Natural killer cell (primary cell): ENCODE measurements around the gene TMEM183A. TPM values are rescaled to one million over a fixed set of nuclear protein-coding genes. Genes with fewer than 3 reads are reported as not detected.

Experiments used
- ATAC-seq, 3 donors: fragments of 150-1000 bp in 2 of 3; fragments of 200-7000 bp in 1 of 3; cut with Tn5 transposase; 1 replicate in 1 of 3; 2 replicates in 2 of 3; pipeline ENCODE4 v1.10.0; 2021; ENCODE audit warnings: mild to moderate bottlenecking in 2 of 3, moderate library complexity in 2 of 3
- DNase-seq, 2 donors: peaks; one replicate each; pipeline versions ENCODE4 v3.0.0 to v3.0.0-alpha.2; 2013 to 2021; ENCODE audit warnings: mixed read lengths in 1 of 2
- H3K27ac ChIP-seq: one replicate; pipeline ENCODE4 v1.5.1; 2013; ENCODE audit warnings: mild to moderate bottlenecking, low read length
- H3K27me3 ChIP-seq: one replicate; pipeline ENCODE4 v1.6.1; 2013; ENCODE audit warnings: low read length; ENCODE audit not compliant: control insufficient read depth, insufficient read depth
- H3K36me3 ChIP-seq: one replicate; pipeline ENCODE4 v1.6.1; 2013; ENCODE audit warnings: low read length; ENCODE audit not compliant: control insufficient read depth, insufficient read depth
- H3K4me1 ChIP-seq: one replicate; pipeline ENCODE4 v1.6.1; 2013; ENCODE audit warnings: low read length; ENCODE audit not compliant: control insufficient read depth, insufficient read depth
- H3K4me3 ChIP-seq: one replicate; pipeline ENCODE4 v1.5.1; 2013; ENCODE audit warnings: low read length
- H3K9me3 ChIP-seq: one replicate; pipeline ENCODE4 v1.6.1; 2013; ENCODE audit warnings: low read length; ENCODE audit not compliant: control insufficient read depth, insufficient read depth
- H3K27ac Mint-ChIP-seq, 2 donors: one replicate each; pipeline ENCODE4 v1.8.0; 2022; ENCODE audit warnings: mild to moderate bottlenecking in 2 of 2, mixed read lengths in 2 of 2, moderate library complexity in 1 of 2
- H3K27me3 Mint-ChIP-seq, 2 donors: one replicate each; pipeline ENCODE4 v1.8.0; 2022; ENCODE audit warnings: low read depth in 2 of 2, mixed read lengths in 2 of 2
- H3K36me3 Mint-ChIP-seq: one replicate; pipeline ENCODE4 v1.8.0; 2022; ENCODE audit warnings: mixed read lengths
- H3K4me1 Mint-ChIP-seq, 2 donors: one replicate each; pipeline ENCODE4 v1.8.0; 2022; ENCODE audit warnings: mixed read lengths in 2 of 2
- H3K4me3 Mint-ChIP-seq: one replicate; pipeline ENCODE4 v1.8.0; 2022; ENCODE audit warnings: mild to moderate bottlenecking, moderate library complexity, mixed read lengths
- H3K9me3 Mint-ChIP-seq, 2 donors: one replicate each; pipeline ENCODE4 v1.8.0; 2022; ENCODE audit warnings: mixed read lengths in 2 of 2
- WGBS: methylation state at CpG from one replicate; pipeline ENCODE4 v1.1.7; 2013; ENCODE audit warnings: missing lambda C conversion rate; ENCODE audit not compliant: insufficient coverage; 5-methylcytosine and 5-hydroxymethylcytosine counted together
- intact Hi-C: fragments of 100-400 bp; cut with micrococcal nuclease; formaldehyde crosslinking; loops from one replicate; pipeline ENCODE4 v1.14.2; 2022
- total RNA-seq, 4 donors: library from RNA; stranded (reverse); fragments of 120-200 nt in 1 of 4; gene quantifications; one replicate each; pipeline versions ENCODE4 v1.2.3 to v1.2.4, GENCODE V29; 2013 to 2022
- TF ChIP-seq, protein P1 (sequence below): fragments of 200-600 bp; IDR thresholded peaks from one replicate; pipeline ENCODE4 v1.8.0; 2022; ENCODE audit warnings: antibody characterized with exemption

TMEM183A gene
- total RNA-seq, 3 donors from 2014 or later (not counting 1 experiment from before 2014, with no cell fraction given) = 127 to 147 (median 143) TPM

DNA sequence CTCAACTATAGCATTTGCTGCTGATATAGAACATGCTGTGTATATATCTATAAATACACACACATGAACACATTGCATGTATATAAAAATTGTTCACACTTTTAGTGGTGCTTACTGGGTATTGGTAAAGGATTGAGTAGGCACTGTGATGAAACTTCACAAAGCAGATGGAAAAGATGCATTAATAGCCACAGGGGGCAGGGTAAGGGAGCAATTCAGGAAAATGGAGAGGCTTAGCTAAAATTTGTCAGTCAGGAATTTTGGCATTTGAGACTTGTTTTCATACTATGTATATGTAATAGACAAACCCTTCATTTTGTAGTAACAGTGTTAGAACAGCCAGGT lies 18.5 kb downstream of the TMEM183A start:
- Histone ChIP-seq H3K4me3 (no peak overlapping the region), H3K27ac (peak overlapping the region; percentile 60), H3K27me3 (peaks cover 4% of the 10 kb centered on the region), H3K9me3 (no peaks in the 10 kb centered on the region), H3K4me1 (peaks cover 16% of the 10 kb centered on the region), H3K36me3 (peaks cover 30% of the 10 kb centered on the region)
- Mint-ChIP-seq H3K4me1 (peaks cover 8% of the 10 kb centered on the region in 2 donors), H3K4me3 (peak overlapping the region; percentile 79), H3K27ac (peak overlapping the region; percentile 74 to 81), H3K9me3 (peaks cover 0 to 3% of the 10 kb centered on the region in 2 donors), H3K27me3 (peaks cover 0 to 7% of the 10 kb centered on the region in 2 donors), H3K36me3 (peaks cover 14% of the 10 kb centered on the region)
- intact Hi-C loops = loop anchor here (2.0 kb wide), 1 partner anchor 19 kb away; the partner anchor contains the start of gene TMEM183A
- TF ChIP-seq, protein P1, sequence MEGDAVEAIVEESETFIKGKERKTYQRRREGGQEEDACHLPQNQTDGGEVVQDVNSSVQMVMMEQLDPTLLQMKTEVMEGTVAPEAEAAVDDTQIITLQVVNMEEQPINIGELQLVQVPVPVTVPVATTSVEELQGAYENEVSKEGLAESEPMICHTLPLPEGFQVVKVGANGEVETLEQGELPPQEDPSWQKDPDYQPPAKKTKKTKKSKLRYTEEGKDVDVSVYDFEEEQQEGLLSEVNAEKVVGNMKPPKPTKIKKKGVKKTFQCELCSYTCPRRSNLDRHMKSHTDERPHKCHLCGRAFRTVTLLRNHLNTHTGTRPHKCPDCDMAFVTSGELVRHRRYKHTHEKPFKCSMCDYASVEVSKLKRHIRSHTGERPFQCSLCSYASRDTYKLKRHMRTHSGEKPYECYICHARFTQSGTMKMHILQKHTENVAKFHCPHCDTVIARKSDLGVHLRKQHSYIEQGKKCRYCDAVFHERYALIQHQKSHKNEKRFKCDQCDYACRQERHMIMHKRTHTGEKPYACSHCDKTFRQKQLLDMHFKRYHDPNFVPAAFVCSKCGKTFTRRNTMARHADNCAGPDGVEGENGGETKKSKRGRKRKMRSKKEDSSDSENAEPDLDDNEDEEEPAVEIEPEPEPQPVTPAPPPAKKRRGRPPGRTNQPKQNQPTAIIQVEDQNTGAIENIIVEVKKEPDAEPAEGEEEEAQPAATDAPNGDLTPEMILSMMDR = no peak
- no peak for DNase-seq
- no peak for ATAC-seq

DNA sequence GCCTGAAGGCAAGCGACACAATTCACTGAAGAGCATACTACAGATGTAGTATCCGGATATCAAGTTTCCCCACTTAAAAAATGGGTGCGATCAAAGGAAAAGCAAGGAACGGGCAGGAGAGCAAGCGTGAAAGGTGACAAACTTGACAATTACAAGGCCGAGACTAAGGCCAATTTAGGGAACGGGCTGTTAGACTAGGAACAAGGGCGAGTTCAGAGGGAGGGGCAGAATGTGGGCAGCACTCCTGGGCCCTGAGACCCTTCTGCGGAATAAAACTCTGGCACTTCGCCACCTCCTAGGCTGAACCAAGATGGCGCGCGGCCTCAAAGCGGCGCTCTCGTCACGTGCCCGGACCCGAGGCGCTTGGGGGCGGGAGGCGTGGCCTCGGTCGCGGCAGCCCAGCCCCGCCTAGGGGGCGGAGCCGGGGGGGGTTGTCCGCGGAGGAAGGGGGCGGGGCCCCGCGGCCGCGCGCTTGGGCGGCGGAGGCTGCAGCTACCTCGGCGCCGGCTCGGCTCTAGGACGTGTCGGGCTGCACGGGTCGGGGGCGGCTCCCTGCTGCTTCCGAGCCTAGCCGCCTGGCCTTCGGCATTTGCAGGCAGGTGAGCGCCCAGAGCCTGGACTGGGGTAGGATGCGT lies 19.0 kb downstream of the TMEM183A start, which contains the start of gene PPFIA4:
Gene PPFIA4 (plus strand): TSS at position 461 of the 635 bp plus-strand sequence. CDS start 12,518 bp downstream, outside the sequence.
- peaks cover 28% of the 10 kb centered on the region for H3K36me3 ChIP-seq
- TF ChIP-seq, protein P1 = no peak
- peak within 1 kb of the TSS; percentile 62 for H3K4me3 ChIP-seq
- peaks cover 4% of the 10 kb centered on the region for H3K27me3 ChIP-seq
- Mint-ChIP-seq H3K27me3 (peaks cover 0 to 7% of the 10 kb centered on the region in 2 donors), H3K36me3 (peaks cover 10% of the 10 kb centered on the region), H3K4me1 (peaks cover 8% of the 10 kb centered on the region in 2 donors), H3K4me3 (peak within 1 kb of the TSS; percentile 83), H3K27ac (peak within 1 kb of the TSS; percentile 74 to 81), H3K9me3 (peaks cover 0 to 3% of the 10 kb centered on the region in 2 donors)
- intact Hi-C loops = no loop called here
- DNase-seq = peak; percentile 83 to 94
- WGBS = 15% methylated on average over 52 of the region's 52 CpGs
- H3K9me3 ChIP-seq = no peaks in the 10 kb centered on the region
- ATAC-seq = peak; percentile 94 to 97 (median 95)
- peaks cover 16% of the 10 kb centered on the region for H3K4me1 ChIP-seq
- peak within 1 kb of the TSS; percentile 60 for H3K27ac ChIP-seq

DNA sequence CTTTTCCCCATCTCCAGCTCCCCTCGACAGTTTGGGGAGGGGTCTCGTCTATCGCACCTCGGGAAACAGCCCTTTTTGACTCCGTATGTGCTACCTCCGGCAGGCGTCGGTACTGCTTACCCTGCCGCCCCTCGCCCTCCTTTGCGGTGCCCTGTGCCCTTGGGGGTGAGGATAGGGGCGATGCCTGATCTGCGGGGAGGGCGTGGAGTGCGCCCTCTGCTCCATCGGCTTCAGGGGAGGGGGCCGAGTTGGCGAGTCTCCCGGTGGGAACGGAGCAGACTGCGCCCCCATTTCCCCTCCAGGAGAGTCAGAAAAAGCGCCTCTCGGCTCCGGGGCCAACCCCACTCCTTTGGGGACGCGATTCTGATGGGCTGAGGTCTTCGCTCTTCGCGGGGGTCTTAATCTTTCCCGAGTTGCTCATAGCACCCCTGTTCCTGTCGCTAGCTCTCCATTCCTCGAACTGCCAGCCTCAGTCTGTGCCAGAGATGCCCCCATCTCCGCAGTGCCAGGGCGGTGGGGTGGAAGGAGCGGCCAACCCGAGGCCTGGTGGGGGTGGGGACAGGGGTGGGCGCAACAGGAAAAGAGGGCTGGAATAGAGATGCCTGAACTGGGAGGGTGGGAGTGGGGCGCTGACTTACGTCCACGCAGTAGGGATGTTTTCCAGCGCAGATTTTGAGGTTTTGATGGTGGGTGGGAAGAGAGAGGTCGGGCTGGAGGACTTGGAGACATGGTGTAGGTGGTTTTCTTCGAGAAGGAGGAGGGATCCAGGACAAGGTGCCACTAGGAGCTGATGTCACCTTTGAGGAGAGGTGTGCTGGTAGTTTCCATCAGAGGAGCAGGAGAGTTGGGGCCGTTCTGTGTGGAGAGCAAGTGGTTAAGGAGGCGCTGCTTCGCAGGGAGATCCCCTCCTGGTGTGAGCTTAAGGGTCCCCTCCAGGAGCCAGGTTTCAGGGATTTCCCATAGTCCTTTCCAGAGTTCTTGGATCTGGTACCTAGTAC lies 19.8 kb downstream of the TMEM183A start:
- Mint-ChIP-seq H3K27me3 (peaks cover 0 to 14% of the 10 kb centered on the region in 2 donors), H3K36me3 (peaks cover 6% of the 10 kb centered on the region), H3K9me3 (peaks cover 0 to 3% of the 10 kb centered on the region in 2 donors), H3K4me1 (peaks cover 8% of the 10 kb centered on the region in 2 donors), H3K27ac (peak overlapping the region in 1 of 2 donors; percentile 81), H3K4me3 (peak overlapping the region; percentile 83)
- Histone ChIP-seq H3K27ac (no peak overlapping the region), H3K4me3 (peak overlapping the region; percentile 62), H3K9me3 (no peaks in the 10 kb centered on the region), H3K27me3 (peaks cover 4% of the 10 kb centered on the region), H3K4me1 (peaks cover 16% of the 10 kb centered on the region), H3K36me3 (peaks cover 19% of the 10 kb centered on the region)
- DNase-seq = peak in 1 of 2 donors; percentile 22
- WGBS = 16% methylated on average over 46 of the region's 46 CpGs
- peak; percentile 12 to 31 (median 27) for ATAC-seq
- TF ChIP-seq, protein P1 = no peak
- intact Hi-C loops = no loop called here
